Hepatocyte (in vitro differentiated cells): ENCODE results near the gene TMEM252.

Source experiments
- EZH2 ChIP-seq: fragments of 200-600 bp; sonication (generic); IDR thresholded peaks from 2 replicates; pipeline ENCODE4 v1.6.1; 2016; ENCODE audit warnings: antibody characterized with exemption, mild to moderate bottlenecking, borderline replicate concordance
- TF ChIP-seq, protein P1 (sequence below): fragments of 200-600 bp; sonication (generic); IDR thresholded peaks from 2 replicates; pipeline ENCODE4 v1.5.1; 2016; ENCODE audit warnings: antibody characterized with exemption, mild to moderate bottlenecking; ENCODE audit not compliant: poor library complexity

DNA sequence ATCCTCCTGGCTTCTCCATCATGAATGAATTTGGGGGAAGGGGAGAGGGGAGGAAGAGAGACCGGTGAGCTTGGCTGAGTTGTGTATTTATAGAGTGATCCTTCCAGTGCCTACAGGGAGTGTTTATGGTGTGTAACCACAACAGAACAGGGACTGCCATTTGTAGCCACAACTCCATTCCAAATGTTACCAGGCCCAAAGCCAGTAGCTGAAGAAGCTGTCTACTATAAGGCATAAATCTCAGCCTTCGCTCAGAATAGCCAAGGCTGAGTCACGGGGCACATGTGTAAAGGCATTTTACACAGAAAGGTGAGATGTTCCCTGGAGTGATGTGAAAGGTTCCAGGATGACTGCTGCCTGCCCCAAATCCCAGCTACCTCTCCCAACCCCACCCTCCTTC lies 2.5 kb downstream of the TMEM252 start:
- no peak for TF ChIP-seq EZH2
- TF ChIP-seq, protein P1, sequence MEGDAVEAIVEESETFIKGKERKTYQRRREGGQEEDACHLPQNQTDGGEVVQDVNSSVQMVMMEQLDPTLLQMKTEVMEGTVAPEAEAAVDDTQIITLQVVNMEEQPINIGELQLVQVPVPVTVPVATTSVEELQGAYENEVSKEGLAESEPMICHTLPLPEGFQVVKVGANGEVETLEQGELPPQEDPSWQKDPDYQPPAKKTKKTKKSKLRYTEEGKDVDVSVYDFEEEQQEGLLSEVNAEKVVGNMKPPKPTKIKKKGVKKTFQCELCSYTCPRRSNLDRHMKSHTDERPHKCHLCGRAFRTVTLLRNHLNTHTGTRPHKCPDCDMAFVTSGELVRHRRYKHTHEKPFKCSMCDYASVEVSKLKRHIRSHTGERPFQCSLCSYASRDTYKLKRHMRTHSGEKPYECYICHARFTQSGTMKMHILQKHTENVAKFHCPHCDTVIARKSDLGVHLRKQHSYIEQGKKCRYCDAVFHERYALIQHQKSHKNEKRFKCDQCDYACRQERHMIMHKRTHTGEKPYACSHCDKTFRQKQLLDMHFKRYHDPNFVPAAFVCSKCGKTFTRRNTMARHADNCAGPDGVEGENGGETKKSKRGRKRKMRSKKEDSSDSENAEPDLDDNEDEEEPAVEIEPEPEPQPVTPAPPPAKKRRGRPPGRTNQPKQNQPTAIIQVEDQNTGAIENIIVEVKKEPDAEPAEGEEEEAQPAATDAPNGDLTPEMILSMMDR = no peak
